Measurements from ENCODE around the gene ZNF277.
"Not testable (repeated sequence)": the region's sequence is repeated elsewhere in the genome, so short reads cannot be mapped to it uniquely, and the experiment has no call there.

Gene ZNF277

DNA sequence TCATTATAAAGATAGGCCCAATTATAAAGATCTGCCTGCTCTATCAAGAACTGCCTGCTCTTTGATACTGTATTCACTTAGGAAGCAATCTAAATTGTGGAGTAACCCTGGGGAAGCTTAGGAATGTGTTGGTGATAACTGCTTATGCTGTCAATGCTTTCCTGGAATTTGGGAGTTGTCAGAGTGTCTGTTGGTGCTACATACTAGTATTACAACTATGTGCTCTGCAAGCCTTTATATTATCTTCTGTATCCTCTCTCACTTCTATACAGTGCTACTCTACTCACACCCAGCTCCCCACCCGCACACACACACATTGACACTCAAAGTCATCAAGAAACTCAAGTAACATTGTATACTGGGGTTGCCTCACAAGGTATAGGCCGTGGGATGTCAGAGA, 6.1 kb downstream of the ZNF277 start:
- peak; percentile 31 for DNase-seq

DNA sequence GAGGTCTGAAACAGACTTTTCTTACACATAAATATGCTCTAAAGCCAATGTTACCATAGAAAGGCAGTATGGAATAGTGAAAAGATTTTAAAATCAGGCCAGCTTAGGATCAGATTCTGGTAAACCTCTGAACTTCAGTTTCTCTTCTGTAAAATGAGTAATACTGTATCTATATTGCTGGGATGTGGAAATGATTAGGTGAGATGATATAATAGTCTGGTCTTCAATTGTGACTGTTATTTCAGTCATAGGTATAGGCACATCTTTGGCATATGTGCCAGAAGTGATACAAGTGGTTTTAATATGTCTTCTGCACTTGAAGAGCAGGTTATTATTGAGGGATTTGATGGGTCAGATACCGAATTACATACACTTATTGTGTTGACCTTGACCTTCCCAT, 7.2 kb downstream of the ZNF277 start:
- no peak for DNase-seq

DNA sequence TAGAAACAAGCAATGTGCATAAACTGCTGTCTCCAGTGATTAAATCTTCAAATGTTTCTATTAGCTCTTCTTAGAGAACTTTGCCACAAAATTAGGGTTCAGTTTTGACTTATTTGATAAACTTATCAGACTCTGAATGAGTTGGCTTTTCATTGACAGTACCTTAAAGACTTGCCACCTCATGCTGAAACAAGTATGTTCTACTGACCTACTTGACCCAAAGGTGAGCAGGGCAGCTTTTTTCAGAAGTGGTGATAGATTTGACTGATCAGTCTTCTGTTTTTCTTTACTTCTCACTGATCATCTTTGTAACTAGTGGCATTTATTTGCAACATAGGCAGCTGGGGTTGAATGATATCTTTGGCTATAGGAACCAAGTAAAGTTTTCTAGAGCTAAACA, 7.8 kb downstream of the ZNF277 start:
- no peak for DNase-seq

DNA sequence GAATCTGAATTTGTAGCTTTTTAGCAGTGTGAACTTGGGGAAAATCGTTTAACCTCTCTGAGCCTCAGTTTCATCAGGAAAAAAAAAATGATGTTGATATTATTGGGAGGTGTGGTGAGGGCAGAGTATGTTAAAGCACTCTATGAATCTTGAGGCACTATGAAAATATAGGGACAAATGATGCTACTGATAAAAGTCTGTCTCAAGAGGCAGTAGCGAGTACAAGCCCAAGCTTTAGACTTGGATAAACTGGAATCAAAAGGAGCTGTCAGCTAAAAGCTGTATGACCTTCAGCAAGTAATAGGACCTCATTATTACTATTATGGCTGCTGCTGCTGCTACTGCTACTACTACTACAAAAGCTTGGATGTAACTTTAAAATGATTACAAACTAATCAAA, 8.4 kb downstream of the ZNF277 start:
- no peak for DNase-seq

DNA sequence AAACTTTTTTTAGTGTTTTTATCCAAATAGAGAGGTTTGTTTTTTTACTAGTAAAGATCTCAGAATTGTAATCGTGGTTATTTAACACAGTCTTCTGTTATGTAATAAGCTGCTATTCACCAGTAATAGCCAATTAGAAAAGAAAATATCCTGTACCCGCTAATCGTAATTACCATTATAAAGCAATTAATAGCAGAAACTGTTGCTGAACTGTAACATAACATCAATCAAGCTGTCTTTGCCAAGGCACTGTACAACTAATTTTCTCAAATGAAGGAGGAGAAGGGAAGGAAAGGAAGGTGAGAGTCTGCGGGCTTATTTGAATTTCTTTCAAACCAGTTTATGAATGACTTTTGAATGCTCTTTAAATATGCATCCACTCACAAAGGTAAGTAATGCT, 9.3 kb downstream of the ZNF277 start:
- DNase-seq: no peak

DNA sequence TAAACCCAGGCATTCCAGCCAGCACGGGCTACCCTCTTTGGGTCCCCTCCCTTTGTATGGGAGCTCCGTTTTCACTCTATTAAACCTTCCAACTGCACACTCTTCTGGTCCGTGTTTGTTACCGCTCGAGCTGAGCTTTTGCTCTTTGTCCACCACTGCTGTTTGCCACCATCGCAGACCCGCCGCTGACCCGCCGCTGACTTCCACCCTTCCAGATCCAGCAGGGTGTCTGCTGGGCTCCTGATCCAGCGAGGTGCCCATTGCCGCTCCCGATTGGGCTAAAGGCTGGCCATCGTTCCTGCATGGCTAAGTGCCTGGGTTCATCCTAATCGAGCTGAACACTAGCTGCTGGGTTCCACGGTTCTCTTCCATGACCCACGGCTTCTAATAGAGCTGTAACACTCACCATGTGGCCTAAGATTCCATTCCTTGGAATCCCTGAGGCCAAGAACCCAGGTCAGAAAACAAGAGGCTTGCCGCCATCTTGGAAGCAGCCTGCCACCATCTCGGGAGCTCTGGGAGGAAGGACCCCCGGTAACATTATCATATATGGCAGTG, 14.5 kb downstream of the ZNF277 start:
- no peak for DNase-seq

DNA sequence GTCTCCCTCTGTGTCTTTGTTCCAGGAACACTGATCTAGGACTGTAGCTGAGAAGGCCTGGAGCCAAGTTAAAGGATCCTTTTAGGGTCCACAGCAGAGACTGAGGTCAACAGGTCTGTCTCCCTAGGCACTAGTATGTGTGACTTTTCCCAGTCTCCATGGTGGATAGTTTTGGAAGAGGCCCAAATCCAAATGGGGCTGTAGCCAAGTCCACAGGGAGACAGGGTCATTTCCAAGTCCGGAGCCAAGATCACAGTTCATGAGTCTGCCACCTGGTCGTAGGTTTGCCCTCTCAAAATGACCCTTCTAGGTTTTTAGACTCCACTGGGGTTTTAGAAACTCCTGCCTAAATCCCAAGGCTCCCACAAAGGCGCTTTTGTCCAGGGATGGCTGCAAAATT, 16.8 kb downstream of the ZNF277 start:
- DNase-seq: no peak

DNA sequence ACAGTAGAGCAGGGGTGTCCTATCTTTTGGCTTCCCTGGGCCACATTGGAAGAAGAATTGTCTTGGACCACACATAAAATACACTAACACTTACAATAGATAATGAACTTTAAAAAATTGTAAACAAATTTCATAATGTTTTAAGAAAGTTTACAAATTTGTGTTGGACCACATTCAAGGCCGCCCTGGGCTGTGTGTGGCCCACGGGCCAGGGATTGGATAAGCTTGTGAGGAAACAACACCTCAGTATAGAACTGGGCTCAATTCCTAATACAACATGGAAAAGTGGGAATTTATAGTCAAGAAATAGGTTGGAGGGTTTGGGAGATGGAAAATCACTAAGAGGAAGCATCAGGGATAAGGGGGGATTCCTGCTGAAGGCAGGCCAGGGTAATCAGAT, 17.7 kb downstream of the ZNF277 start:
- DNase-seq: no peak

DNA sequence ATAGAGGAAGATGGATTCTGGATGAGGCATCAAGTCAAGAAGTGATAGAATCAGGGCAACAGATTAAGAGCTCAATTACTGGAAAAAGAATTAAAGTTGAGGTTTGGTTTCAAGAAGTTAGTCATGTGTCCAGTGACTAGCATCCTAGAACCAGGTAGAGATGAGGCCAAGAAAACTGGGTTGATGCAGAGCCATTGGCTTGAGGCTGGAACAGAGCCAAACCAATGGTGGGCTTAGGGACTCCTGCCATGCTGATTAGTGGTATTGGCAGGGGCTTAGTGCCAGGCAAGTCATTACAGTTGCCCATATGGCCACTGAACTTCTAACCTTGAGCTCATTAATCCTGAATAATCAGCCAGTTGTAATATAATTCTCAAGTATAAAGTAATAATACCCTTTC, 18.5 kb downstream of the ZNF277 start:
- no peak for DNase-seq

DNA sequence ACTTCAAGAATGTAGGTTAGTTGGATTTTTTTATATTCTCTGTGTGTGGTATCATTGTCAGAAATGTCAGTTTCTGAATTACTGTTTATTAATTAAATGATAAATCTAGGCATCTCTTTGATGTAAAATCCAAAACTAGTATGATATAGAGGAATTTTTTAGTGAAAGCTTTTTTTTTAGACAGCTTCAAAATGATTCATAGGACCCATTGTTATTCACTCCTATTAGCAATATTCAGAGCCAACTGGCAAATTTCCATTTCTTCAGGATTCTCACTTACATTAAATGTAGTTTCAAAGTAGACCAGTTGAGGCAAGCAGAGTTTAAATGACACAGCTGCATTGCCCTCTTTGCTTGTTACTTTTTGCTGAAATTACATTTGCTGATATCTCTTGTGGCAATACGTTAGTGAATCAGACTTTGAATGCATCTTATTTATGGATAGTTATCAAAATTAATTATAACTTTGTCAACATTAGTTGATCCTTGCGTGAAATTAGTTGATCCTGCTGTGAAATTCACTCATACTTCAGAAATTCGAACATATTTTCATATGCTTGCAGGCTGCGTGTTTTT, 20.3 kb downstream of the ZNF277 start:
- no peak for DNase-seq

DNA sequence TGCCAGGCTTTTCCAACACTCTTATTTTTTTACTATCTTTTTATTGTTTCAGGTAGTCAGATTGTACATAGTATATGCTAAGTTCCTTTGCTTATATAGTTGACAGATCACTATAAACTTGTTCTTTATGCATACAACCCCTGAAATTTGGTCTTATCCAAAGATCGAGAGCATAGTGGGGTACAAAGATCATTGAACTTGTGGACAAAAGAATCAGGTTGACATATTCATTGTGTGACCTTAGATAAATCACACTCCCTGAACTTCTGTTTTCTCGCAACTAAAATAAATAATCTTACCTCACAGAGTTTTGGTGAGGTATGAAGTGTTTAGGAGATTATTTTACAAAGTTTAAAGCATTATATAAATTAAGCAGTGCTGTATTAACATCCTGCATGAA, 22.1 kb downstream of the ZNF277 start:
- DNase-seq: no peak

DNA sequence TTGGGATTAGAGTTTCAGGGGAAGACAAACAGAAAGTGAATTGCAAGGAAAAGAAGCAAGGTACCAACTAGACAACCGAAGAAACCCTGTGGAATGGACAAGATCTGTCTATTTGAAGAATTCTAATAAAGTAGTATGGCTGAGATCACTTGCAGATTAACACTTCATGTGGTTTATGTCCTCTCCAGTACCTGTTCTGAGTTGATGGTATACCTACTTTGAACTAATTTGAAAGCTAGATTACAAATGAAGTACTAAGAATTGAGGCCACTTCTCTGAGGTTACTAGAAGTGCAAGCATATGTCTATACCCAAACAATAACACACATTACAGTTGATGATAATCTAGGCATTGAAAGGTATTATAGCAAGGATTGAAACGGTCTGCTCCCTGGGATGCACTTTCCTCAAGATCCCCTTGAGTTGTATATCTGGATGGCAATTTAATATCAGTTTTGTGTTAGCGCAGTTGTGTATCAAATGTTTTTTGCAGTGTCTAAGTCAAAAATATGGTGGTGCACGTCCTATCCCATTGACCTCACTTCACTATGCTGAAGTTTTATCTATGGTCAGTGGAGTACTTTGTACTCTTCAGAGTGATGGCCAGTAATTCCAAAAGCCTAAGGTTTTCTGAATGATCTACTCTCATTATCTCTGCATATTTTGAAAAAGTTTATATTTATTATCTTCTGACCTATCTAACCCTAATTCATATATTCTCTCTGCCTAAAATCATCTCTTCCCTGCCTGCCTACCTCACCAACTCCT, 25.9 kb downstream of the ZNF277 start:
- DNase-seq: no peak

DNA sequence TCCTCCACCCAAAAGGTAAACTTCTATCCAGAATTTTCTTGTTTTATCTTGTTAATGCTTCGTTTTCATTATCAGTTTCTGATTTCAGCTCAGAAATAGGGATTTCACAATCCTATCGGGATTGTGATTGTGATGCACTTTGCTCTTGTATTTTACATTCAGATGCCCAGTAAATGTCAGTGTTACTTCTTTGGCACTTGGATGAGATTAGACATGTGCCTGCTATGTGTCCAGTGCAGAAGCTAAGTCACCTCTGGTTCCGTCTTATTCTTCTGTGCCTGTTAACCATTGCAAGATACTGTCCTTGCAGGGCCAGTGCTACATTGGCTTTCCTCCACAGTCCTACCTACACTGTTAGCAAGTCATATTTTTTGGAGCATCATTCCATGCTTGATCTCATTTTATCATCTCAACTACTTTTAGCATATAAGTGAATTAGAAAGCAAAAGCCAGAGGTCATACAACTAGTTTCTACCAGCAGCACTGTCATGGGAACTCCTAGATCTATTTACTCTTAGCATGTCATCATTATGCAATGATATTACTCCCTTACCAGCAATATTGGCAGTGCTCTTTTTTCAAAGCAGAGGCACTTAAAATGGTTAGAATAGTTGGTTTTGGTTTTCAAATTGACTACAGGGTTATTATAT, 26.7 kb downstream of the ZNF277 start:
- DNase-seq: no peak

DNA sequence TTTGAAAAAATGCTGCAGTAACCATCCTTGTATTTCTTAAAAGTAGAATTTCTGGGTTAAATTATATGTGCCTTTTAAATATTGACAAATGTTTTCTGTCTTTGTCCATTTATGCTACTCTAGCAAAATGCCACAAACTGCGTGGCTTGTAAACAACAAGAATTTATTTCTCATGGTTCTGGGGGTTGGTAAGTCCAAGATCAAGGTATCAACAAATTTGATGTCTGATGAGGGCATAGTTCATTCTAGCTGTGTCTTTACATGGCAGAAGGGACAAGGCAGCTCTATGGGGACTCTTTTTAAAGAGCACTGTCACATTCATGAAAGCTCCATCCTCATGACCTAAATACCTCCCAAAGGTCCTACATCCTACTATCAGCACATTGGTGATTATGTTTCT, 27.7 kb downstream of the ZNF277 start:
- no peak for DNase-seq

DNA sequence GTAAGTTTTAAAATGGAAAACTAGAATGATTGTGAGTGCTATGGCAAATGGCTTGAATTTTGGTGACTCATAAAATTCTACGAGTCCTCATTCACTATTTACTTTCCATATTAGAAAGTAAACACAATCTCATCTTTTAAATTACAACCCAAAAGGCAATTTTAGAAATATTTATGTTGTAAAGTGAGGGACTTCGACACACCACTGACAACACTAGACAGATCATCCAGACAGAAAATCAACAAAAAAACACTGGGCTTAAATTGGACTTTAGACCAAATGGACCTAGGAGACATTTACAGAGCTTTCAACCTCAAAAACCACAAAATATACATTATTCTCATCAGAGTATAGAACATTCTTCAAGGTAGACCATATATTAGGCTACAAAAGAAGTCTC, 30.1 kb downstream of the ZNF277 start:
- no peak for DNase-seq

DNA sequence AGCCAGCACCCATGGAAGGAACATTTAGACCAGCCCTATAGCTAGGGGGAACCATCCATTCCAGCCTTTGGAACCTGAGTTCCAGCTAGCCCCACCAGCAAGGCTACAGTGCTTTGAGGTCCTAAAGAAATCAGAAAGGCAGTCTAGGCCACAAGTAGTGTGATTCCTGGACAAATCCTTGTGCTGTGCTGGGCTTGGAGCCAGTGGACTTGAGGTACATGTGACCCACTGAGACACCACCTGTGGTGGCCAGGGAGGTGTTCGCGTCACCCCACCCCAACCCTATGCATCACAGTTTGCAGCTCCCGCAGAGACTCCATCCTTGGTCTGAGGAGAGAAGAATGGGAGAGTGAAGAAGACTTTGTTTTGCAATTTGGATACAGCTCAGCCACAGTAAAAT, 31.8 kb downstream of the ZNF277 start:
- no peak for DNase-seq

DNA sequence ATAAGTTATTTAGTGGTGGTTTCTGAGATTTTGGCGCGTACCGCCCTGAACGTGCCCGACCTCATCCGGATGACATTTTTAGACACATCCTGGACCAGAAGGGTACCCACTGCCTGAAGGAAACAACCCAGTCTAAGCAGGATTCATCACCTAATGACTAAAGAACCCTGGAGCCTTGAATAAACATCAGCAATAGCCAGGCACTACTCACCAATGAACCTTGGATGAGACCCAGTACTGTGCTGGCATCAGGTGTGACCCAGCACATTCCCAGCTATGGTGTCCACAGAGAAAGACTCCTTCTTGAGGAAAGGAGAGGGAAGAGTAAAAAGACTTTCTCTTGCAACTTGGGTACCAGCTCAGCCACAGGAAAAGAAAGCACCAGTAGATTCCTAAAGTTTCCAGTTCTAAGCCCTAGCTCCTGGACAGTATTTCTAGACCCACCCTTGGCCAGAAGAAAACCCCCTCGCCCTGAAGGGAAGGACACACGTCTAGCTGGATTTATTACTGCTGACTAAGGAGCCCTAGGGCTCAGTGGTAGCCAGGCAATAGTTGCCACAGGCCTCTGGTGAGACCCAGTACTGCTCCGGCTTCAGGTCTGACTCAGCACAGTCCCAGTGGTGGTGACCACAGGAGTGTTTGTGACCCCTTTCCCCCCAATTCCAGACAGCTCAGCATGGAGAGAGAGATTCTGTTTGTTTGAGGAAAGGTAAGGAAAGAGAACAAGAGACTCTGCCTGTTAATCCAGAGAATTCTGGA, 32.5 kb downstream of the ZNF277 start:
- DNase-seq: peak; percentile 3

DNA sequence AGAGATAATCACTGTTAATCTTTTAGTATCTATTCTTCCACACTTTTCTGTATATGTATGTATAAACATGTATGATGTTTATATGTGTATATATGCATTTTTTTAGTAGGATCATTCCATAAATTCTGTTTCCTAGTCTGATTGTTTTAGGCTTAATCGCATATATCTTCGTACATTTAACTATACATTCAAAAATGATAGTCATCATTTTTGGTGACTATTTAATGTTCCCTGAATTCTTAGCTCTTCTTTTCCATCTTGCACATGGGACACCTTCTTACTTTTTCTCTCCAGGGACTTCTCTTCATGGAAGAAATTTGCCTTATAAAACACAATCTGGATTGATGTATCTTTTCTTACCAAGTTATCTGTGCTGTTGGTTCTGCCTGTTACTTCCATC, 42.1 kb downstream of the ZNF277 start:
- no peak for DNase-seq

DNA sequence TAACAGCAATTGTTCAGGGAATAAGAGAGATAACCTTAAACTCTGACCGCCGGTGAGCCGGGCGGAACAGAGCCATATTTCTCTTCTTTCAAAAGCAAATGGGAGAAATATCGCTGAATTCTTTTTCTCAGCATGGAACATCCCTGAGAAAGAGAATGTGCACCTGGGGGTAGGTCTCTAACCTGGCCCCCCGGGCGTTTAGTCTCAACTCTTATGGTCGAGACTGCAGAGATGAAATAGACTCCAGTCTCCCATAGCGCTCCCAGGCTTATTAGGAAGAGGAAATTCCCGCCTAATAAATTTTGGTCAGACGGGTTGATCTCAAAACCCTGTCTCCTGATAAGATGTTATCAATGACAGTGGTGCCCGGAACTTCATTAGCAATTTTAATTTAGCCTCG, 43.5 kb downstream of the ZNF277 start:
- DNase-seq: not testable (repeated sequence)

DNA sequence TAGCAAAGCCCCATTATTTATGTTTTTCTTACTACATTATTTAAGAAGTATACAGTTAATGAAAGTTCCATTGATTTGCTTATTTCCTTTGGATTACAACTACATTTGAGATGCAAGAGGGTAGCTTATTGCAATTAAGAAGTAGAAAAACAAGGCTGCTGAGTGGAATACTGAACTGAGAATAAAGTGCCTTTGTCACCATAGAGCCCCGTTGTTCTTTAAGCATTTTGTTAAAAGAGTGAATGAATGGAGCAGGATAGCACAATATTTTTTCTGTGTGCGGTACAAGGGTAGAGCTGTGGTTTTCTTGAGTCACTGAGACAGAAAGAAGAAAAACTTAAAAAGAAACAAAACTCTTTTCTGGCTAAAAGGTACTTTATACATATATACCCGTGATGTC, 45.6 kb downstream of the ZNF277 start:
- DNase-seq: no peak

DNA sequence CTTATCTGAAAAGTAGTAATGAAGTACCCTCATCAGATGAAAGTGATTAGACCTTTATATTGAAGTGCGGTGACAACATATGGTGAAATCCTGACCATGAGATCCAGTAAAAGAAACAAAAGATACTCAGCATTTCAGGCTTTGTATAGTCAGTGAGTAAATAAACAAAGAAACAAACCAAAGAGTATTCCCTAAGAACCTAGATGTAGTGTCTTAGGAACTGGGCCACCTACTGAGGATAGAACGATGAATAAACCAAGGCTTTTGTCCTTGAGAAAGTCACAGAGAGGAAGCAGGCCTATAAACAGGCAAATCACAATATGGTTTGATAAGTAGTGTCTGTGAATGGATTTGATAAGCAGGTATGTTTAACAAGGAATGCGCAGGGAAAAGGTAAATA, 46.2 kb downstream of the ZNF277 start:
- DNase-seq: no peak

DNA sequence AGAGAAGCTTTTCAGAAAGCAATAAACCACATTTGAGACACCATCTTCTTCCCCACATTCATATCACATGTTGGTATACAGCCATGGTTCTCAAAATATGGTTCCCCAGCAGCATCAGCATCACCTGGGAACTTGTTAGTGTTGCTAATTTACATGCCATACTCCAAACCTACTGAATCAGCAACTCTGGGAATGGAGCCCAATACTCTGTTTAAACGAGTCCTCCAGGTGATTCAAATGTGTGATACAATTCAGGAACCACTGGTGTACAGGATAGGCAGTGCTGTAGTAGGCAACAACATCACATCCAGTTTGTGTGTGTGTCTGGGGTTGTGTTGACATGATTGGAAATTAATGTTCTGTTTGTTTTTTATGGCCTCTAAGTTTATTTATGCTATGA, 47.7 kb downstream of the ZNF277 start:
- DNase-seq: no peak

DNA sequence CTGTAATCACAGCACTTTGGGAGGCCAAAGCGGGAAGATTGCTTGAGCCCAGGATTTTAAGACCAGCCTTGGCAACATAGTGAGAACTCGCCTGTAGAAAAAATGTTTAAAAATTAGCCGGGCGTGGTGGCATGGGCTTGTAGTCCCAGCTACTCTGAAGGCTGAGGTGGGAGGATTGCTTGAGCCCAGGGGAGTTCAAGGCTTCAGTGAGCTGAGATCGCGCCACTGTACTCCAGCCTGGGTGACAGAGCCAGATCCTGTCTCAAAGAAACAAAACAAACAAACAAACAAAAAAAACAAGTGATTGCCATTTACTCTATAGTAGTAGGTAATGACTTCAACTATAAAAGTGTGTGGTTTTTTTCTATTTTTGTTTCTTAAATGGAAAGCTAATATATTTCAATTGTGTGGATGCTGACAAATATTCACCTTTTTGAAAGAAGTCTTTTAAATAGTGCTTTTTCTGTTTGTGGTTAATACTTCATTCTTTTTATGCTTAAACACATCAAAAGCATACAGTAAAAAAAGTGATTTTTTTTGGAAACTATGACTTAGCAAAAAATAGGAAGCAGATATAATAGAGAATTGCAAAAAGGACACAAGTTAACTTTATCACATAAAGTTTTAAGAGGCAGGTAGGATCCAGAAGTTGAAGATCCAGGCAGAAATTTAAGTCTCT, 48.4 kb downstream of the ZNF277 start:
- no peak for DNase-seq

Measured in fibroblast of skin of right quadriceps (primary cell).